B cell (primary cell): Measurements from ENCODE around the gene AP1S3. TPM values are rescaled to one million over a fixed set of nuclear protein-coding genes. Genes with fewer than 3 reads are reported as not detected.

Experiments
- ATAC-seq: fragments of 200-7000 bp; cut with Tn5 transposase; one replicate; pipeline ENCODE4 v1.10.0; 2021; ENCODE audit warnings: low read depth, mild to moderate bottlenecking, moderate number of reproducible peaks, moderate library complexity
- CTCF ChIA-PET: fragments of 350-600 bp; sonication (Branson Sonifier 250); formaldehyde crosslinking; loops from one replicate; lab custom pipeline; 2021; ENCODE audit warnings: antibody characterized with exemption, inconsistent platforms; lab: Charles Lee
- POLR2A ChIA-PET: fragments of 350-600 bp; sonication (Branson Sonifier 250); formaldehyde crosslinking; loops from one replicate; lab custom pipeline; 2021; ENCODE audit warnings: antibody characterized with exemption; lab: Charles Lee
- DNase-seq: peaks from one replicate; pipeline ENCODE4 v3.0.0; 2013
- H2AFZ ChIP-seq: 2 replicates; pipeline ENCODE4 v1.6.1; 2012; ENCODE audit warnings: mild to moderate bottlenecking, low read depth, low read length; ENCODE audit not compliant: insufficient read depth, poor library complexity, severe bottlenecking
- H3K27ac ChIP-seq, 2 donors: 1 replicate in 1 of 2; 2 replicates in 1 of 2; pipeline ENCODE4 v1.5.1; 2012 to 2013; ENCODE audit warnings: low read length in 2 of 2, mild to moderate bottlenecking in 2 of 2, moderate library complexity in 1 of 2
- H3K27me3 ChIP-seq, 4 experiments: fragments of 200-600 bp in 1 of 4; sonication (generic) in 1 of 4; replicated peaks in 1 of 4; 1 replicate in 2 of 4; 2 replicates in 2 of 4; pipeline versions ENCODE4 v1.6.1 to v1.7.0; 2013 to 2016; ENCODE audit warnings: low read length in 3 of 4, mild to moderate bottlenecking in 2 of 4, mixed read lengths in 1 of 4, moderate library complexity in 1 of 4; ENCODE audit not compliant: insufficient read depth in 4 of 4, control insufficient read depth in 3 of 4; ENCODE audit errors: control extremely low read depth in 1 of 4
- H3K36me3 ChIP-seq, 2 experiments: replicated peaks in 1 of 2; 1 replicate in 1 of 2; 2 replicates in 1 of 2; pipeline versions ENCODE4 v1.6.1 to v1.7.1; 2013; ENCODE audit warnings: low read length in 1 of 2; ENCODE audit not compliant: insufficient read depth in 2 of 2, control insufficient read depth in 1 of 2; ENCODE audit errors: control extremely low read depth in 1 of 2, extremely low read depth in 1 of 2
- H3K4me1 ChIP-seq, 2 donors: fragments of 200-600 bp in 1 of 2; sonication (generic) in 1 of 2; 1 replicate in 1 of 2; 2 replicates in 1 of 2; pipeline versions ENCODE4 v1.5.1 to v1.6.1; 2013 to 2017; ENCODE audit warnings: low read length in 2 of 2; ENCODE audit not compliant: control insufficient read depth in 2 of 2, insufficient read depth in 2 of 2
- H3K4me2 ChIP-seq: replicated peaks from 2 replicates; pipeline ENCODE3; 2012; ENCODE audit warnings: mild to moderate bottlenecking, low read depth, low read length; ENCODE audit not compliant: poor library complexity, severe bottlenecking
- H3K4me3 ChIP-seq, 5 experiments: fragments of 200-600 bp in 1 of 5; sonication (generic) in 1 of 5; 1 replicate in 3 of 5; 2 replicates in 2 of 5; pipeline versions ENCODE4 v1.5.1 to v1.7.0; 2011 to 2016; ENCODE audit warnings: low read length in 4 of 5, mild to moderate bottlenecking in 4 of 5, low read depth in 2 of 5, control low read depth in 1 of 5, moderate library complexity in 1 of 5; ENCODE audit not compliant: insufficient read depth in 1 of 5; ENCODE audit errors: control extremely low read depth in 1 of 5, extremely low read depth in 1 of 5
- H3K79me2 ChIP-seq: fragments of 200-600 bp; sonication (generic); one replicate; pipeline ENCODE4 v1.6.0; 2016; ENCODE audit warnings: low read length; ENCODE audit not compliant: control insufficient read depth, insufficient read depth
- H3K9ac ChIP-seq: fragments of 200-600 bp; sonication (generic); 2 replicates; pipeline ENCODE4 v1.6.1; 2017; ENCODE audit warnings: mild to moderate bottlenecking, low read length, moderate library complexity
- H3K9me3 ChIP-seq, 3 donors: one replicate each; pipeline versions ENCODE4 v1.6.1 to v1.7.1; 2013; ENCODE audit warnings: low read length in 2 of 3; ENCODE audit not compliant: control insufficient read depth in 2 of 3, insufficient read depth in 1 of 3; ENCODE audit errors: control extremely low read depth in 1 of 3
- H4K20me1 ChIP-seq: 2 replicates; pipeline ENCODE4 v1.6.0; 2012; ENCODE audit warnings: mild to moderate bottlenecking, low read length; ENCODE audit not compliant: insufficient read depth, control insufficient read depth, poor library complexity, severe bottlenecking
- H3K27ac Mint-ChIP-seq: one replicate; pipeline ENCODE4 v1.8.0; 2021; ENCODE audit warnings: mixed read lengths
- H3K27me3 Mint-ChIP-seq: one replicate; pipeline ENCODE4 v1.8.0; 2021; ENCODE audit warnings: mixed read lengths
- H3K4me1 Mint-ChIP-seq: one replicate; pipeline ENCODE4 v1.8.0; 2021; ENCODE audit warnings: mixed read lengths
- H3K4me3 Mint-ChIP-seq: one replicate; pipeline ENCODE4 v1.8.0; 2021; ENCODE audit warnings: mixed read lengths
- H3K9me3 Mint-ChIP-seq: one replicate; pipeline ENCODE4 v1.8.0; 2022; ENCODE audit warnings: mixed read lengths; ENCODE audit not compliant: insufficient read depth
- CTCF ChIP-seq: fragments of 200-600 bp; IDR thresholded peaks from one replicate; pipeline ENCODE4 v1.8.0; 2022; ENCODE audit warnings: antibody characterized with exemption, mild to moderate bottlenecking
- EZH2 ChIP-seq: IDR thresholded peaks from 2 replicates; pipeline ENCODE4 v1.6.1; 2012; ENCODE audit warnings: borderline replicate concordance, low read depth, mild to moderate bottlenecking, moderate library complexity, low read length; ENCODE audit not compliant: insufficient read depth, poor library complexity, severe bottlenecking
- WGBS: methylation state at CpG from one replicate; pipeline ENCODE4 v1.1.5; 2013; ENCODE audit warnings: missing lambda C conversion rate; ENCODE audit not compliant: insufficient coverage; 5-methylcytosine and 5-hydroxymethylcytosine counted together
- intact Hi-C: fragments of 100-400 bp; cut with micrococcal nuclease; formaldehyde crosslinking; loops from one replicate; pipeline ENCODE4 v1.10.0; 2022
- polyA plus RNA-seq: library from polyadenylated mRNA; depleted of rRNA; stranded (reverse); fragments of >200 nt; gene quantifications from 2 replicates; pipeline ENCODE4 v1.2.3, GENCODE V29; 2012
- total RNA-seq, 2 donors: library from RNA; stranded (reverse); fragments of 120-200 nt in 1 of 2; gene quantifications; 1 replicate in 1 of 2; 2 replicates in 1 of 2; pipeline versions ENCODE4 v1.2.3 to v1.2.4, GENCODE V29; 2013 to 2022

AP1S3 gene
- total and polyA plus RNA-seq, 2 donors (not counting 1 experiment from before 2014, with no cell fraction given) = 7.2 to 41.4 TPM

DNA sequence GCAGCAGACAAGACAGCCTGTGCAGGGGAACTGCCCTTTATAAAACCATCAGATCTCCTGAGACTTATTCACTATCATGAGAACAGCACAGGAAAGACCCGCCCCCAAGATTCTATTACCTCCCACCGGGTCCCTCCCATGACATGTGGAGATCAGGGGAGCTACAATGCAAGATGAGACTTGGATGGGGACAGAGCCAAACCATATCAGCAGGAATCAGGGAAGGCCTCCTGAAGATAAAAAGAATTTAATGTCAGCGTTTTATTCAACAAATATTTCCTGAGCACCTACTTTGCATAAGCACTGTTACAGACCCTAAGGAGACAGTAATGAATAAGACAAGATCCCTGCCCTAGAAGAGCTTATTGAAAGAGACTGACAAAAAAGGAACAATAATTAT is 105.0 kb downstream of the AP1S3 start:
- Histone ChIP-seq H2AFZ (no peak overlapping the region), H3K9ac (no peak overlapping the region), H3K4me3 (no peak overlapping the region), H3K4me2 (no peak overlapping the region), H3K4me1 (peaks cover 0 to 3% of the 10 kb centered on the region in 2 donors), H3K27ac (no peak overlapping the region), H3K27me3 (no peaks in the 10 kb centered on the region), H3K36me3 (no peaks in the 10 kb centered on the region), H3K79me2 (no peaks in the 10 kb centered on the region), H4K20me1 (no peaks in the 10 kb centered on the region), H3K9me3 (peaks cover 0 to 3% (median 0%) of the 10 kb centered on the region in 3 donors)
- Mint-ChIP-seq H3K27ac (no peak overlapping the region), H3K4me1 (peaks cover 4% of the 10 kb centered on the region), H3K4me3 (no peak overlapping the region), H3K27me3 (no peaks in the 10 kb centered on the region), H3K9me3 (no peaks in the 10 kb centered on the region)
- intact Hi-C loops = no loop called here
- ChIA-PET POLR2A (no interaction called here), CTCF (no interaction called here)
- TF ChIP-seq EZH2 (no peak), CTCF (no peak)
- DNase-seq (no peak), ATAC-seq (no peak)
- WGBS = no CpG with 5 or more reads among the region's 3 CpGs

- 100% methylated on average over 1 of the region's 2 CpGs for WGBS
- Histone ChIP-seq H4K20me1 (no peaks in the 10 kb centered on the region), H3K9ac (no peak overlapping the region), H3K9me3 (peaks cover 0 to 3% (median 0%) of the 10 kb centered on the region in 3 donors), H2AFZ (no peak overlapping the region), H3K4me2 (no peak overlapping the region), H3K4me3 (no peak overlapping the region), H3K79me2 (no peaks in the 10 kb centered on the region), H3K27ac (no peak overlapping the region), H3K36me3 (no peaks in the 10 kb centered on the region), H3K4me1 (peaks cover 0 to 4% of the 10 kb centered on the region in 2 donors), H3K27me3 (no peaks in the 10 kb centered on the region)
- no peaks in the 10 kb centered on the region for H3K9me3 Mint-ChIP-seq
- CTCF ChIA-PET = no interaction called here
- peaks cover 6% of the 10 kb centered on the region for H3K4me1 Mint-ChIP-seq
- H3K27ac Mint-ChIP-seq = no peak overlapping the region
- TF ChIP-seq EZH2 = no peak
- TF ChIP-seq CTCF = no peak
- intact Hi-C loops = no loop called here
- POLR2A ChIA-PET = no interaction called here
- ATAC-seq (no peak), DNase-seq (no peak)
- H3K27me3 Mint-ChIP-seq = no peaks in the 10 kb centered on the region
- H3K4me3 Mint-ChIP-seq = no peak overlapping the region
Observed at GRCh38 chr2:223731503-223731902, 105.9 kb downstream of the AP1S3 start.
